HepG2 (cell line): ENCODE measurements around the gene LASP1. TPM values are rescaled to one million over a fixed set of nuclear protein-coding genes. Genes with fewer than 3 reads are reported as not detected.

Source experiments
- ATF7-NPFF ChIP-seq: sonication (generic); formaldehyde crosslinking; IDR thresholded peaks from 2 replicates; pipeline ENCODE4 v1.8.1; 2023; ENCODE audit warnings: mild to moderate bottlenecking, low read depth, missing genetic modification reagents, moderate library complexity
- ATM ChIP-seq: fragments of 450-650 bp; IDR thresholded peaks from 2 replicates; pipeline ENCODE4 v1.7.1; 2017; ENCODE audit warnings: mild to moderate bottlenecking, borderline replicate concordance
- BRD4 ChIP-seq: sonication (generic); formaldehyde crosslinking; IDR thresholded peaks from 2 replicates; pipeline ENCODE4 v1.4.0; 2020; ENCODE audit warnings: missing genetic modification reagents
- CHCHD3 ChIP-seq: sonication (generic); formaldehyde crosslinking; IDR thresholded peaks from 2 replicates; pipeline ENCODE4 v1.8.0; 2022; ENCODE audit warnings: mild to moderate bottlenecking, missing genetic modification reagents, moderate library complexity
- FOXP1 ChIP-seq, 2 experiments: fragments of 450-650 bp in 1 of 2; IDR thresholded peaks; 2 replicates each; pipeline ENCODE4 v1.6.1; 2017 to 2018; ENCODE audit warnings: antibody characterized with exemption in 1 of 2
- MIXL1 ChIP-seq: IDR thresholded peaks from 2 replicates; pipeline ENCODE4 v1.6.1; 2016
- PAX8 ChIP-seq: sonication (generic); formaldehyde crosslinking; IDR thresholded peaks from 2 replicates; pipeline ENCODE4 v1.8.0; 2022; ENCODE audit warnings: mild to moderate bottlenecking, missing genetic modification reagents, borderline replicate concordance
- REXO4 ChIP-seq: sonication (generic); formaldehyde crosslinking; IDR thresholded peaks from 2 replicates; pipeline ENCODE4 v1.8.0; 2022; ENCODE audit warnings: missing genetic modification reagents, mild to moderate bottlenecking, borderline replicate concordance
- SP2 ChIP-seq: sonication (generic); formaldehyde crosslinking; IDR thresholded peaks from 2 replicates; pipeline ENCODE4 v1.5.1; 2020; ENCODE audit warnings: mild to moderate bottlenecking, missing genetic modification reagents
- SUZ12 ChIP-seq: fragments of 150-350 bp; IDR thresholded peaks from 2 replicates; pipeline ENCODE4 v1.6.1; 2014; ENCODE audit warnings: low read depth, low read length
- ZBTB8A ChIP-seq: sonication (generic); formaldehyde crosslinking; IDR thresholded peaks from 2 replicates; pipeline ENCODE4 v1.4.0; 2020; ENCODE audit warnings: mild to moderate bottlenecking, low read depth, missing genetic modification reagents, borderline replicate concordance
- ZFP62 ChIP-seq: sonication (generic); formaldehyde crosslinking; IDR thresholded peaks from 2 replicates; pipeline ENCODE4 v1.4.0; 2020; ENCODE audit warnings: missing genetic modification reagents
- ZNF225 ChIP-seq: sonication (generic); formaldehyde crosslinking; IDR thresholded peaks from 2 replicates; pipeline ENCODE4 v1.4.0; 2020; ENCODE audit warnings: mild to moderate bottlenecking, missing genetic modification reagents
- ZNF318 ChIP-seq: sonication (generic); formaldehyde crosslinking; IDR thresholded peaks from 2 replicates; pipeline ENCODE4 v1.4.0; 2020; ENCODE audit warnings: mild to moderate bottlenecking, missing genetic modification reagents
- ZNF350 ChIP-seq: sonication (generic); formaldehyde crosslinking; IDR thresholded peaks from 2 replicates; pipeline ENCODE4 v1.4.0; 2020; ENCODE audit warnings: mild to moderate bottlenecking, low read depth, missing genetic modification reagents, borderline replicate concordance
- ZXDC ChIP-seq: sonication (generic); formaldehyde crosslinking; IDR thresholded peaks from 2 replicates; pipeline ENCODE4 v1.5.0; 2020; ENCODE audit warnings: mild to moderate bottlenecking, missing genetic modification reagents
- polyA plus RNA-seq, 8 experiments: library from polyadenylated mRNA; depleted of rRNA in 3 of 8; stranded (reverse) in 7 of 8; unstranded in 1 of 8; fragments of >200 nt; fragmentation: Illumina TruSeq in 4 of 8; extraction: Trizol in 4 of 8; gene quantifications; 2 replicates each; pipeline versions ENCODE4 v1.2.1 to v1.2.3, GENCODE V29; 2011 to 2016; ENCODE audit warnings: low read depth in 4 of 8, missing spikeins in 1 of 8, mixed read lengths in 1 of 8; ENCODE audit not compliant: insufficient read depth in 1 of 8
- total RNA-seq, 5 experiments: library from RNA; depleted of rRNA; stranded (reverse); fragments of >200 nt; fragmentation: Illumina TruSeq; extraction: Trizol; gene quantifications; 2 replicates each; pipeline ENCODE4 v1.2.3, GENCODE V29; 2016; ENCODE audit warnings: low read depth in 1 of 5

The LASP1 gene
- total and polyA plus RNA-seq, 2 of the 13 experiments (the other 11 are each of a cell fraction or from before 2014, with no cell fraction given): 70.1 to 97.0 TPM

- TF ChIP-seq BRD4 (CRISPR knock-in tag) (no peak; the same call in 1 of the 2 replicates), ATM (no peak), MIXL1 (CRISPR knock-in tag) (peak; percentile 21; the same call in 1 of the 2 replicates), ZFP62 (CRISPR knock-in tag) (no peak), PAX8 (no peak), SP2 (CRISPR knock-in tag) (no peak; the same call in 1 of the 2 replicates), CHCHD3 (CRISPR knock-in tag) (0 out of 2 replicates have a peak, but pooled peaks have one; percentile 58), ATF7-NPFF (CRISPR knock-in tag) (peak; percentile 38), ZNF350 (CRISPR knock-in tag) (peak; percentile 41), ZBTB8A (no peak), ZXDC (peak; percentile 40), ZNF225 (CRISPR knock-in tag) (peak; percentile 95), REXO4 (peak; percentile 78; the same call in 1 of the 2 replicates), ZNF318 (CRISPR knock-in tag) (peak; percentile 76; the same call in 1 of the 2 replicates), SUZ12 (no peak), FOXP1 (IDR thresholded peaks at IDR 0.05) (no peak), FOXP1 (CRISPR knock-in tag; IDR thresholded peaks at IDR 0.05) (peak; percentile 32; the same call in 1 of the 2 replicates)
These were observed at the start of gene LASP1 (continued) for GRCh38 chr17:38869526-38870258.
